Prostate gland (tissue), 2 donors: ENCODE results near the gene REEP6. TPM values are rescaled to one million over a fixed set of nuclear protein-coding genes. Genes with fewer than 3 reads are reported as not detected.

Experiments
- DNase-seq: peaks from one replicate; pipeline ENCODE4 v3.0.0-alpha.2; 2019; ENCODE audit warnings: low spot score
- H3K27ac ChIP-seq, 2 donors: fragments of 200-600 bp; sonication (generic); 2 replicates each; pipeline ENCODE4 v1.5.1; 2017 to 2019
- H3K27me3 ChIP-seq: fragments of 200-600 bp; sonication (generic); replicated peaks from 2 replicates; pipeline ENCODE4 v1.5.1; 2019; ENCODE audit not compliant: insufficient read depth
- H3K36me3 ChIP-seq, 2 donors: fragments of 200-600 bp; sonication (generic); 1 replicate in 1 of 2; 2 replicates in 1 of 2; pipeline versions ENCODE4 v1.5.1 to v1.8.1; 2017 to 2019
- H3K4me1 ChIP-seq: fragments of 200-600 bp; sonication (generic); replicated peaks from 2 replicates; pipeline ENCODE4 v1.5.1; 2019
- H3K4me3 ChIP-seq, 2 donors: fragments of 200-600 bp; sonication (generic); 2 replicates each; pipeline ENCODE4 v1.5.1; 2017 to 2019
- H3K9me3 ChIP-seq: fragments of 200-600 bp; sonication (generic); 2 replicates; pipeline ENCODE4 v1.5.1; 2017
- CTCF ChIP-seq, 4 experiments: fragments of 200-600 bp in 2 of 4; fragments of 450-650 bp in 2 of 4; sonication (generic) in 2 of 4; IDR thresholded peaks; 1 replicate in 3 of 4; 2 replicates in 1 of 4; pipeline ENCODE4 v1.5.1; 2016 to 2019; ENCODE audit warnings: antibody characterized with exemption in 4 of 4, mild to moderate bottlenecking in 2 of 4, moderate library complexity in 2 of 4
- POLR2A ChIP-seq: fragments of 450-650 bp; IDR thresholded peaks from one replicate; pipeline ENCODE4 v1.6.1; 2016; ENCODE audit warnings: antibody characterized with exemption, mild to moderate bottlenecking
- POLR2AphosphoS5 ChIP-seq: sonication (generic); formaldehyde crosslinking; IDR thresholded peaks from one replicate; pipeline ENCODE4 v1.6.1; 2017; ENCODE audit warnings: antibody characterized with exemption
- WGBS: methylation state at CpG from one replicate; pipeline ENCODE4 v1.1.5; 2018; 5-methylcytosine and 5-hydroxymethylcytosine counted together
- intact Hi-C: fragments of 100-400 bp; cut with DNase I; formaldehyde crosslinking; loops from one replicate; pipeline ENCODE4 v1.14.2; 2022
- total RNA-seq, 2 donors: library from RNA; depleted of rRNA; stranded (reverse); fragments of >200 nt; gene quantifications; one replicate each; pipeline ENCODE4 v1.1.0, GENCODE V29; 2016

REEP6 gene
- total RNA-seq, 2 donors from 2014 or later, result 61.9 to 349 TPM

GRCh38 chr19:1450735-1451731 lies 39.9 kb upstream of the REEP6 start:
- WGBS, result 54% methylated on average over 22 of the region's 22 CpGs
- no peaks in the 10 kb centered on the region for H3K36me3 ChIP-seq
- no peak overlapping the region for H3K27ac ChIP-seq
- intact Hi-C loops, result no loop called here
- peaks cover 4% of the 10 kb centered on the region for H3K4me1 ChIP-seq
- no peak overlapping the region for H3K4me3 ChIP-seq
- no peak for DNase-seq
- H3K9me3 ChIP-seq, result no peaks in the 10 kb centered on the region
- TF ChIP-seq POLR2AphosphoS5, result no peak
- no peak for TF ChIP-seq POLR2A
- no peak for TF ChIP-seq CTCF (IDR thresholded peaks at IDR 0.05)
- peaks cover 62% of the 10 kb centered on the region for H3K27me3 ChIP-seq

GRCh38 chr19:1451916-1452801 lies 38.8 kb upstream of the REEP6 start:
- H3K4me3 ChIP-seq, result no peak overlapping the region
- intact Hi-C loops, result no loop called here
- H3K9me3 ChIP-seq, result no peaks in the 10 kb centered on the region
- peaks cover 4% of the 10 kb centered on the region for H3K4me1 ChIP-seq
- no peaks in the 10 kb centered on the region for H3K36me3 ChIP-seq
- 27% methylated on average over 31 of the region's 39 CpGs for WGBS
- no peak overlapping the region for H3K27ac ChIP-seq
- TF ChIP-seq CTCF (IDR thresholded peaks at IDR 0.05) (no peak), POLR2A (no peak), POLR2AphosphoS5 (no peak)
- peaks cover 62% of the 10 kb centered on the region for H3K27me3 ChIP-seq
- DNase-seq, result no peak

DNA sequence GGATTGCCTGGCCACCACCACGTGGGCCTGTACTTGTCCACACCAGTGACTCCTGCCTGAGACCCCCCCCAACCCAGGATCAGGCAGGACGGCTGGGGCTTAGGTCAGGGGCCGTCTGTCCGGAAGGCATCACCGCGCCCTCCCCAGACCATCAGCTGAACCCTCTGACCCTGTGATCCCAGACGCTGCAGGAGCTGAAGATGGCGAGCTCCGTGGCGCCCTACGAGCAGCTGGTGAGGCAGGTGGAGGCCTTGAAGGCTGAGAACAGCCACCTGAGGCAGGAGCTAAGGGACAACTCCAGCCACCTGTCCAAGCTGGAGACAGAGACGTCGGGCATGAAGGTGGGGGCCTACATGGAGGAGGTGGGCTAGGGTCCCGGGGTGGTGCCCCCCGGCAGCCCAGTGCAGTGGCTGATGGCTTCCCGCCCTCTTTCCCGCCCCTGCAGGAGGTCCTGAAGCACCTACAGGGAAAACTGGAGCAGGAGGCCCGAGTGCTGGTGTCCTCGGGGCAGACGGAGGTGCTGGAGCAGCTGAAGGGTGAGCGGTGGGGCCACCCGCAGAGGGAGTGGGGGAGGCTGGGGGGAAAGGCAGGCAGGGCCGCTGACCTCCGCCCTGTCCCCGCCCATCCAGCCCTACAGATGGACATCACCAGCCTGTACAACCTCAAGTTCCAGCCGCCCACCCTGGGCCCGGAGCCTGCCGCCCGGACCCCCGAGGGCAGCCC lies 38.0 kb upstream of the REEP6 start:
- DNase-seq, result no peak
- H3K9me3 ChIP-seq, result no peaks in the 10 kb centered on the region
- no peak overlapping the region for H3K27ac ChIP-seq
- H3K4me1 ChIP-seq, result peaks cover 4% of the 10 kb centered on the region
- H3K4me3 ChIP-seq, result no peak overlapping the region
- peaks cover 58% of the 10 kb centered on the region for H3K27me3 ChIP-seq
- TF ChIP-seq POLR2A, result no peak
- no peak for TF ChIP-seq CTCF (IDR thresholded peaks at IDR 0.05)
- no peak for TF ChIP-seq POLR2AphosphoS5
- no peaks in the 10 kb centered on the region for H3K36me3 ChIP-seq
- intact Hi-C loops, result no loop called here
- WGBS, result 60% methylated on average over 21 of the region's 30 CpGs

DNA sequence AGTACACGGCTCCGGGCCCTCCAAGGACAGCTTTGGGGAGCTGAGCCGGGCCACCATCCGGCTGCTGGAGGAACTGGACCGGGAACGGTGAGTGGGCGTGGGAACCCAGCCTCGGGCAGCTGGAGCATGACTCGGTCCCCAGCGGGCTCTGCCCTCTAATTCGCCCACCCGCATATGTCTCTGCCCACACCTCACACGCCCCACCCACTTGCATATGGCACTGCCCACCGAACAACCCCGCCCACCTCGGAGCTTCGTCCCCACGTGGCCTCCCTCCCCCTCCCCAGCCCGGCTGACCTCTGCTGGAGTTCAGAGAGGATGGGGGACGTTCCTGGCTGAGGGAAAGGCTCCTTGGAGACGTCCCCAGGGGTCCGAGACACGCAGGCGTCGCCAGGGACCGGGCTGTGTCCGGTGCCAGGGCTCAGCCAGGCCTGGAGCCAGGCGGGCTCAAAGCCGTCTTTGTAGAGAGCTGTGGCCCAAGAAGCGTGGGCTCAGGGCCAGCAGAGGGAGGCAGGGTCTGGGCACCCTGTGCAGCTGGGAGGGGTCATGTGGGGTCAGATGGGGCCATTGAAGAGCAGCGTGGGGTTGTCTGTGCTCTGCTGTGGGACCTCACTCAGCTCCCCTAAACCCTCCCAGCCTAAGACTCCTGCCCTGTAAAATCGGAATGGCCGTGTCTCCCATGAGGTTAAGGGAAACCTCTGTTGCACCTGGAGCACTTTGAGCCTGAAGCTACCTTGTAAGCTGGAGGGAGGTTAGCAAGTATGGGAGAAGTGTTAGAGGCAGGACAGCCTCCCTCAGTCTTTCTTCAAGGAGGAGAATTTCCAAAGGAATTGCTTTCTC lies 37.2 kb upstream of the REEP6 start:
- WGBS, result 10% methylated on average over 26 of the region's 33 CpGs
- intact Hi-C loops, result no loop called here
- Histone ChIP-seq H3K4me3 (no peak overlapping the region), H3K9me3 (no peaks in the 10 kb centered on the region), H3K27ac (no peak overlapping the region), H3K36me3 (no peaks in the 10 kb centered on the region), H3K4me1 (peaks cover 4% of the 10 kb centered on the region), H3K27me3 (peaks cover 56% of the 10 kb centered on the region)
- no peak for DNase-seq
- TF ChIP-seq POLR2A (no peak), POLR2AphosphoS5 (no peak), CTCF (IDR thresholded peaks at IDR 0.05) (no peak)
